ENCODE measurements around the gene GBP1.
"Not testable (repeated sequence)": the region's sequence is repeated elsewhere in the genome, so short reads cannot be mapped to it uniquely, and the experiment has no call there.

GBP1 gene

DNA sequence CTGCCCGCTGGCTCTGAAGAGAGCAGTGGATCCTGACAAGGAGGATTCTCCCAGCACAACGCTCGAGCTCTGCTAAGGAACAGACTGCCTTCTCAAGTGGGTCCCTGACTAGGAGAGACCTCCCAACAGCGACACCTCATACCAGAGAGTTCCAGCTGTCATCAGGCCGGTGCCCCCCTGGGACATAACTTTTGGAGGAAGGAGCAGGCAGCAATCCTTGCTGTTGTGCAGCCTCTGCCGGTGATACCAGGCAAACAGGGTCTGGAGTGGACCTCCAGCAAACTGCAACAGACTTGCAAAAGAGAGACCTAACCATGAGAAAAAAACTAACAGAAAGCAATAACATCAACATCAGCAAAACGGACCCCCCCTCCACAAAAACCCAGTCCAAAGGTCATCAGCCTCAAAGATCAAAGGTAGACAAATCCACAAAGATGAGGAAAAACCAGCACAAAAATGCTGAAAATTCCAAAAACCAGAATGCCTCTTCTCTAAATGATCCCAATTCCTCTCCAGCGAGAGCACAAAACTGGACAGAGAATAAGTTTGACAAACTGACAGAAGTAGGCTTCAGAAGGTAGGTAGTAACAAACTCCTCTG, 7.6 kb upstream of the GBP1 start:
- ATAC-seq, H3K27me3 Mint-ChIP-seq, H3K27ac Mint-ChIP-seq, H3K4me3 Mint-ChIP-seq: not testable (repeated sequence)
- Mint-ChIP-seq H3K9me3 (peaks cover 13% of the 10 kb centered on the region), H3K4me1 (peaks cover 11% of the 10 kb centered on the region), H3K36me3 (peaks cover 20% of the 10 kb centered on the region)

DNA sequence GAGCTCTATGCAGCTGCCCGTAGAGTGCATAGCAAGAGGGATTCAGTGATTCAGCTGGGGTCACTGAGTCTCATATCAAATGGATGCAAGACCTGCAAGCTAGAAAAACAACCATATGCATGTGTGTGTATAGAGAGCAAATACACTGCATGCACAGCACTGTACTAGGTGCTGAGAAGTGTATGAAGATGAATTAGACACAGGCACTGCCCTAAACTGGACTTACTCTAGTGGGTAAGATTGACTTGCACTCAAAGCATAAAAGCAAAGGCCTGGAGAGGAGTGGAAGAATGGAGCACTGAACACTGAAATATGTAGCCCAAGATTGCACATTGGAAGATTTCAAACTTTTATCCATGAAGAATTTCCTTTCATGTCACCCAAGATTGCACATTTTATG, 5.5 kb upstream of the GBP1 start:
- no peak for ATAC-seq
- peaks cover 11% of the 10 kb centered on the region for H3K4me1 Mint-ChIP-seq
- H3K36me3 Mint-ChIP-seq = peaks cover 20% of the 10 kb centered on the region
- H3K4me3 Mint-ChIP-seq = no peak overlapping the region
- H3K27ac Mint-ChIP-seq = peak overlapping the region; percentile 74
- peaks cover 11% of the 10 kb centered on the region for H3K9me3 Mint-ChIP-seq
- H3K27me3 Mint-ChIP-seq = no peaks in the 10 kb centered on the region

DNA sequence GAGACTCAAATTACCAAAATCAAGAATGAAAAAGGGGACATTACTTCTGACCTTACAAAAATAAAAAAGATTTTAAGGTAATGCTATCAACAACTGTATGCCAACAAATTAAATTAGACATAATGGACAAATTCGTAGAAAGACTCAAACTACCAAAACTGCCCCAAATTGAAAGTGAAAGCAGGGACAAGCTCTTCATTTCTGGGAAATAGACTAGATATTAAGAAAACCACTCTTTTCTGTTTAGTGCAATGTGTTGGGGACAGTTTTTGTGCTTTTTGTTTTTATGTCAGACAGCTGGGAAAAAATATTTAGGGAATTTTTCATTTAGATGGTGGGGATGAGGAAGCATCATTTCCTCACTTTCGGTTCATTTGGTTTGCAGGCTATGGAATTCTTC, 4.9 kb upstream of the GBP1 start:
- no peak for ATAC-seq
- Mint-ChIP-seq H3K27me3 (no peaks in the 10 kb centered on the region), H3K4me1 (peaks cover 11% of the 10 kb centered on the region), H3K27ac (peak overlapping the region; percentile 74), H3K36me3 (peaks cover 18% of the 10 kb centered on the region), H3K4me3 (peak overlapping the region; percentile 68), H3K9me3 (peaks cover 11% of the 10 kb centered on the region)

DNA sequence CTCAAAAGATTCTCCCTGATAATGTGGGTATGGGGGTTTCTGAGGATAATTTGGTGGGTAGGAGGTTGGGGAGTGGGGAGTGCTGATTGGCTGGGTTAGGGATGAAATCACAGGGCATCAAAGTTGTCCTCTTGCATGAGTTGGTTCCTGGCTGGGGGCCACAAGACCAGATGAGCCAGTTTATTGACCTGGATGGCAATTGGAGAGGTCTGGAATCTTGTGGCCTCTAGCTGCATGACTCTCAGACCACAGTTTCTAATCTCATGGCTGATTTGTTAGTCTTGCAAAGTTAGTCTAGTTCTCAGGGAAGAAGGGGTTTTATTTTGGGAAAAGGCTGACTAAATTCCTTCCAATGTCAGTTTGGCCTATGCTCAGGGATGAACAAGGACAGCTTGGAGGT, 3.3 kb upstream of the GBP1 start:
- Mint-ChIP-seq H3K27ac (no peak overlapping the region), H3K9me3 (peaks cover 3% of the 10 kb centered on the region), H3K4me1 (peaks cover 26% of the 10 kb centered on the region), H3K27me3 (no peaks in the 10 kb centered on the region), H3K4me3 (no peak overlapping the region), H3K36me3 (peaks cover 6% of the 10 kb centered on the region)
- no peak for ATAC-seq

DNA sequence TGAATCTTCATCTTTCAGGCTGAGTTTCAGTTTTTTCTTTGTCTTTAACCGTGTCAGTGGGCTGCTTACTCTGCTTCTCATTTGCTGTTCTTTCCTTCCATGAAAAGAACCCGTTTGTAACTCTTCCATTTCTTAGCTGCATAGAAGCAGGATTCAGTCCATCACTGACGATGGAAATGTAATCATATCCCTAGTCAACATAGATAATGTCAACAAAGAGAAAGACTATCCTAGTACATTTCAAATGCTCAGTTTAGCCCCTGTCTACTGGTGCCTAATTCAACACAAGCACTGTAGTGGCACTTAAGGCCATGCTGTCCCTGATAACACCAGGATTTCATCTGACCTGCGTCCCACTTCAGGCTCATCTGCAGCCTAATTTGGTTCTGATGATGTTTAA, 376 bp downstream of the GBP1 start:
- ATAC-seq = peak; percentile 65
- Mint-ChIP-seq H3K4me3 (peak overlapping the region; percentile 94), H3K36me3 (peaks cover 23% of the 10 kb centered on the region), H3K27me3 (no peaks in the 10 kb centered on the region), H3K27ac (peak overlapping the region; percentile 97), H3K4me1 (peaks cover 40% of the 10 kb centered on the region), H3K9me3 (no peaks in the 10 kb centered on the region)

DNA sequence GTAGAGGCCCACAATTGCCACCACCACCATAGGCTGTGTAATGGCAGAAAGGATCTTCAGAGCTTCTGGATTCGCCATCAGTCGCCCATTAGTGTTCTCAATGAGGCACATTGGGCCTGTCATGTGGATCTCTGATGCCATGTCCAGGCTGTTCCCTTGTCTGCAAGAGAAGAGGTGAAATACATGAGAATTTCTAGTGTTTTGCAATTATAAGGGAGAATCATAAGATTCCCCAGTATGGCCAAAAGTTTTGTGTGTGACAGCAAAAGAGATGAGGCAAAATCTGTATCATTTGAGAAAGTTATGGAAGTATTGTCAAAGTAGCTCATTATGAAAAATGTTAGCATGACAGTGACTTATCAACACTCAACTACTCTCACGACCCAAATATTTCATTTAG, 1.9 kb downstream of the GBP1 start:
- no peaks in the 10 kb centered on the region for H3K27me3 Mint-ChIP-seq
- no peak for ATAC-seq
- H3K4me3 Mint-ChIP-seq = no peak overlapping the region
- no peak overlapping the region for H3K27ac Mint-ChIP-seq
- peaks cover 38% of the 10 kb centered on the region for H3K4me1 Mint-ChIP-seq
- no peaks in the 10 kb centered on the region for H3K9me3 Mint-ChIP-seq
- H3K36me3 Mint-ChIP-seq = peaks cover 30% of the 10 kb centered on the region

DNA sequence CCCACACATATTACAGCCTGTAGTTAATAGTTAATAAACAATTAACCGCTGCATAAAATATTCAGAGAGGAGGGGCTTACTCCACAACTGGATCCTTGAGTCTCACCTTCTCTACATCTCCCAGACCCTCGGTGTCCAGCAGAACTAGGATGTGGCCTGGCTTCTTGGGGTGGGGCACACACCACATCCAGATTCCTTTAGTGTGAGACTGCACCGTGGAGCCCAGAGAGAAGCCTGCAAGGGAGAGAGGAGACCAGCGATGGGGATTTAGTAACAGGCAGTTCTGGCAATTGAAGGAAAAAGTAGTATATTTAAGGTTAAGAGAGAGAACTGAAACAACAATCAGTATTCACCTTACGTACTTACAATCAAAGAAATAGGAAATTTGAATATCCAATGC, 4.9 kb downstream of the GBP1 start:
- peaks cover 38% of the 10 kb centered on the region for H3K4me1 Mint-ChIP-seq
- no peak overlapping the region for H3K27ac Mint-ChIP-seq
- H3K27me3 Mint-ChIP-seq = no peaks in the 10 kb centered on the region
- no peaks in the 10 kb centered on the region for H3K9me3 Mint-ChIP-seq
- H3K4me3 Mint-ChIP-seq = no peak overlapping the region
- ATAC-seq = no peak
- H3K36me3 Mint-ChIP-seq = peaks cover 39% of the 10 kb centered on the region

DNA sequence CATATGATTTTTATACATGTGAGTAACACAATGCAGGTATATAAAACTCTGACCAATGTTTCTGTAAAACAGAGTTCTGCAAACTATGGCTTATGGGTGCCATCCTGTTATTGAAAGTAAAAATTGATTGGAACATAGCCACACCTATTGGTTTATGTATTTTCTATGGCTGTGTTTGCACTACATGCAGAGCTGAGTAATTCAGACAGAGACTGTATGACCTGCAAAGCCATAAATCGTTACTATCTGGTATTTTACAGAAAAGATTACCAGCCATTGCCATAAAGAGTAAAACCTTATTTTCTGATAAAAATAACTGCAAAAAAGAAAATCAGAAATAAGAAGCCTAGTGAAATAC, 13.1 kb downstream of the GBP1 start:
- no peak overlapping the region for H3K4me3 Mint-ChIP-seq
- ATAC-seq = no peak

DNA sequence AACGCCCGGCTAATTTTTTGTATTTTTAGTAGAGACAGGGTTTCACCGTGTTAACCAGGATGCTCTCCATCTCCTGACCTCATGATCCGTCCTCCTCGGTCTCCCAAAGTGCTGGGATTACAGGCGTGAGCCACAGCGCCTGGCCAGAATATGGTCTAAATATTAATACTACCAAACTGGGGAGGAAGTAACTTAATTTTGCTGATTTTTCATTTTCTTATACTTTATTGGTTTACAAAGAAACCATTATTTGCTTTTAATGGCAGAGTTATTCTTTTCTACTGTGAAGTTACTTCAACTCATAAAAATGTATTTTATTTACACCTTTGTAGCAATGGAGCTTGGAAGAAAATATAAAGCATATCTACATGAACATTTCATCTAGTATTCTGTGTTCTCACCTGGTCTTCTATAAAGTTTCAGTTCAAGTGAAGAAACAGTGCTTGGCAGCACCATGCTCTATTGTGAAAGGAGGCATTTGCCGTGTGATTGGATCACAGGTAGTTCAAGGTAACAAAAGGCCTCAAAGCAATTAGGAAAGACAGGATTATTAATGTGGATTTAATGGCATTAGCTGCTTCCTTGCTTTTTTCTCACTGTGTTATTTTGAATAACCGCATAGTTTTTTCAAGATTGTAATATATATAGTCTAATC, 13.6 kb downstream of the GBP1 start:
- Mint-ChIP-seq H3K27ac (no peak overlapping the region), H3K36me3 (peaks cover 48% of the 10 kb centered on the region)
- no peak for ATAC-seq

More for the DNA sequence above, 13.1 kb downstream of the GBP1 start:
- H3K4me1 Mint-ChIP-seq = no peaks in the 10 kb centered on the region
- peaks cover 50% of the 10 kb centered on the region for H3K36me3 Mint-ChIP-seq
- H3K27me3 Mint-ChIP-seq = no peaks in the 10 kb centered on the region
- no peak overlapping the region for H3K27ac Mint-ChIP-seq
- no peaks in the 10 kb centered on the region for H3K9me3 Mint-ChIP-seq

DNA sequence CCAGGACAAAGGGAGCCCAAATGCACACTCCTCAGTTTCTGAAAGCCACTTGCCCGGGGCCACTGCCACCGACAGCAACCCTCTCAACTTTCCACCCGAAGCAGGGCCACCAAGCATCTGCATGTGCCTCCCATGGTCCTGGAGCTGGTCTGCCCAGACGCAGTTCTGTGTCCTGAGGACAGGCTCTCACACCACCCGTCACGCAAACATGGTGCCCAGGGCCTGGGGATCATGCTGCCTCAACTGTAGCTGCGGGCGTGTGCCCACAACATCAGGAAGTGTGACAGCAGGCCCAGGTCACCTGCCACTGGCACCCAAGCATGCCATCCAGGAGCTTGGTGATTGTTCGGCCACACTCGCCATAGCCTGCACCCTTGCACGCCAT, 14.4 kb downstream of the GBP1 start:
- H3K4me3 Mint-ChIP-seq = no peak overlapping the region
- H3K36me3 Mint-ChIP-seq = peaks cover 42% of the 10 kb centered on the region
- H3K27me3 Mint-ChIP-seq = no peaks in the 10 kb centered on the region
- ATAC-seq = no peak
- H3K27ac Mint-ChIP-seq = peak overlapping the region; percentile 11
- H3K9me3 Mint-ChIP-seq = no peaks in the 10 kb centered on the region
- H3K4me1 Mint-ChIP-seq = no peaks in the 10 kb centered on the region

More for the DNA sequence above, 13.6 kb downstream of the GBP1 start:
- Mint-ChIP-seq H3K4me3 (no peak overlapping the region), H3K4me1 (no peaks in the 10 kb centered on the region), H3K9me3 (no peaks in the 10 kb centered on the region), H3K27me3 (no peaks in the 10 kb centered on the region)

DNA sequence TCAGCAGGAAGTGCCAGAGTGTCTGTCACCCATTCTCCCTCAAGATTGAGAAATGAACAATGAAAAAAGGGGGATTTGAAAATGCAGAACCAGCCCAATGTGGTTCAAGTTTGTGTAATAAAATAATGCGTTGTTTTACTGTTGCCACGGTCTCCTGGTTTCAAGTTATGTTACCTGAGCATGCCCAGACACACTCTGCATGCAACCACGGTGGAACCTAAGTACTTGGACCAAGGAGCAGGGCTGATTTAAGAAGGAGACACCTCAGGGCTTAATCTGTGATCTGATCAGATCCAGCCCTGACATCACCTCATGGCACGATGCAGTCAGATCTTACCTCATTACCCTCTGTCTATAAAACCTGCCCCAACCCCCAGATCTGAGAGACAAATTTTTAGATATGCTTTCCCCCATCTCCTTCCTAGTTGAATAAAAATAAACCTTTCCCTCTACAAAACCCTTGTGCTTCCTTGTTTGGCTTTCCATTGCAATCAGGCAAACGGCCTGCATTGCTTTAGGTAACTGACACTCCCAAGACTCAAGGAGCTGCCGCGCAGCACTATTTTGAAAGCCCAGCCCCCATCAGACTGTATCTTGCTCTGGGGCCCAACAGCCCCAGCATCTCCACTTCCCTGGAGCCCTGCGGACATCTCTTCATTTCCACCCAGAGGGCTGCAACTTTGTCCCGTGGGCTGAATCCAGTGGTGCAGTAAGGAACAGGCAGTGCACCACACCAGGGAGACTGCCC, 14.9 kb downstream of the GBP1 start:
- peak; percentile 24 for ATAC-seq
- H3K27ac Mint-ChIP-seq = peak overlapping the region; percentile 11
- not testable (repeated sequence) for H3K27me3 Mint-ChIP-seq, H3K9me3 Mint-ChIP-seq, H3K4me1 Mint-ChIP-seq, H3K4me3 Mint-ChIP-seq
- H3K36me3 Mint-ChIP-seq = peaks cover 40% of the 10 kb centered on the region

DNA sequence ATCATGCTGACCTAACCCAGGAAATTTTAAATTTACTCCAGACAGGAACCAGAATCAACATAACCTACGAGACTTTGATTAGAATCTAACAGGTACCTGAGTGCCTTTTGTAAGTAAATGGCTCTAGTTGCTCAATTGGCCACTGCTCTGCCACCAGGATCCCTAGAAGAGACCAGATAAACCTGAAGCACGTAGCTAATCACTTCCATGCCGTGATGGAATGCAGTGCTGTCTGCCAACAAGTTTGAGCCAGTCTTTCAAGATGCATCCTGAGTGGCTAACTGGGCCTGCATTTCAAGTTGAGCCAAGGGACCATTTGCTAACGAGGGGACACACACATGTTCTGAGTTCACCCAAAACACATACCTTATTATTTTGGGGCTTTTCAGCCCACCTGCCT, 15.8 kb downstream of the GBP1 start:
- H3K4me1 Mint-ChIP-seq, ATAC-seq, H3K9me3 Mint-ChIP-seq, H3K27ac Mint-ChIP-seq, H3K4me3 Mint-ChIP-seq, H3K27me3 Mint-ChIP-seq: not testable (repeated sequence)
- peaks cover 32% of the 10 kb centered on the region for H3K36me3 Mint-ChIP-seq

DNA sequence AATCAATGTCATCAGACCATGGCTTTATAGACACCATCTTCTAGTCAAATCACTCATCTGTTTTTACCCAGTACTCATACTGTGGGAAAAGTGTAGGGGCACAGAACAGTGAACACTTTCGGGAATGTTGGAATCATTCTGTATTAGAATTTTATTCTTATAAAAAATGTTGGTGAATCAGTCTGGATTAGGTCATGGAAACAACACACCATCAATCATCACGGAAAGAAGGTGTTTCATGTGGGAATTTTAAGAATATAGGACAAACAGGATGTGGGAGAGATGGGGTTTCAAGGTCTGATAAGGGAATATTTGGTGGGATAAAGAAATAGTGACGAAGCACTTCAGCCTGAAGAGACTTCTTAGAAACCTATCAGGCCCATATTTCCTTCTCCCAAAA, 17.3 kb downstream of the GBP1 start:
- peaks cover 29% of the 10 kb centered on the region for H3K36me3 Mint-ChIP-seq
- ATAC-seq = no peak
- H3K4me3 Mint-ChIP-seq = no peak overlapping the region
- no peaks in the 10 kb centered on the region for H3K27me3 Mint-ChIP-seq
- H3K9me3 Mint-ChIP-seq = peaks cover 3% of the 10 kb centered on the region
- no peaks in the 10 kb centered on the region for H3K4me1 Mint-ChIP-seq
- H3K27ac Mint-ChIP-seq = no peak overlapping the region

DNA sequence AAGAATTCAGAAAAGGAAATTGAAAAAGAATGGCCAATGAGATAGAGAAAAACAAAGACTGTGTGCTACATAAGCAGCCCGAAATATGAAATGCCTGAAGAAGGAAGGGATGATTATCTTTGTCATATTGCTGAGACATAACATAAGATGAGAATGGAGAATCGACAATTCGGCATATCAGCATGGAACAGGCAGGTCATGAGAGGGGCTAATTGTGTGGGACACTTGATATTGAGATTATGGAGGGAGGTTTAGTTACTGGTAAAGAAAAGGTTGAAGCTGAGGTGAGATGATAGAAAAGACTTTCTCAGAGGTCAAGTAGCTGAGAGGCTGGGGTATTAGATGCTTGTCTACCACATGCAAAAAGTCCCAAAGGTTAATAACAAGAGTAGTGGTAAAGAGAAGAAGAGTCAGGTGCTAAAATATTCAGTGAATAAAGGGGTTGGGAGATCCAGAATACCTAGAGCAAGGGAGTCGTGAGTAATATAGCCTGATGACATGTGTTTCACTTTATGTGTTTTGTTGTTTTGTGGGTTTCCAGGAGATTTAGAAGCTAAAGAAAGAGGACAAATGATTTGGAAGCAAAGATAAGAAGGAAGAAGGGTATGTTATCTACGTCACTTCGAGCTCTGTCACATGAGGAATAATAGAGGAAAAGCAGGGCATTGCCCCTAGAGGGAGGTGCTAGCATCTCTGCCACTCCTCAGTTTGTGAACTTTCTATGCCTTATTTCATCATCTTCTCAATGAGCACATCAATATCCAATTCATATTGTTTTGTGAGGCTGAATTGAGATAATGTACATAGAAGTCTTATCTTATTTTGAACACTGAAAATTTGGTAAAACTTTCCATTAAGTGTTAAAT, 18.5 kb downstream of the GBP1 start:
- H3K4me3 Mint-ChIP-seq, H3K9me3 Mint-ChIP-seq, H3K27me3 Mint-ChIP-seq, H3K27ac Mint-ChIP-seq, H3K4me1 Mint-ChIP-seq: not testable (repeated sequence)
- peaks cover 32% of the 10 kb centered on the region for H3K36me3 Mint-ChIP-seq
- ATAC-seq = peak; percentile 69

DNA sequence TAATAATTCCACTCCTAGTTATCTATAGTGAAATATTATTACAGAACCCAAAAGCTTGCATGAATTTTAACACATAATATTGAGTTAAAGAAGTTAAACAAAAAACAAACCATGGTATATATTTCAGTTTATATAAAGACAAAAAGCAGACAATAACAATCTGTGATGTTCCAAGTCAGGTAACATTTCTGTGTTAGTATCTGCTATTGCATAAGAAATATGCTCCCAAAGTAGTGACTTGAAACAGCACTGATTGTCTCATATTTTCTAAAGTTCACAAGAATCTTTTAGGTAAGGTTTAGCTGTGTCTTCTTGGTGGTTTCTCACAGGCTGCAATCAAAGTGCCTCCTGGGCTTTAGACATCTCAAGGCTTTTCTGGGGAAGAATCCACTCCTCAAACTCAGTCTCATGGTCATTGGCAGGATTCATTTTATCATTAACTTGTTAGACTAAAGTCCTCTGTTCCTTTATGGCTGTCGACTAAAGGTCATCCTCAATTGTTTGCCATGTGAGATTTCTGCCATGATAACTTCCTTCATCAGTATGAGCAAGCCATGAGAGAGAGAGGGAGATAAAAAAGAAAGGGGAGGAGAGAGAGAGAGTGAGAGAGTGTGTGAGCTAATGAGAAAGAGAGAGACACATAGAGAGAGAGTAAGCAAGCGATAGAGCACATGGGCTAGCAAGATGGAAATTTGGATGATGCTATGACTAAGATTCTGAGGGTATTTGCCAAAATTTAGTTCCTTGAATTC, 19.9 kb downstream of the GBP1 start:
- peaks cover 3% of the 10 kb centered on the region for H3K9me3 Mint-ChIP-seq
- no peak overlapping the region for H3K4me3 Mint-ChIP-seq
- no peak for ATAC-seq
- H3K27ac Mint-ChIP-seq = no peak overlapping the region
- no peaks in the 10 kb centered on the region for H3K27me3 Mint-ChIP-seq
- peaks cover 27% of the 10 kb centered on the region for H3K36me3 Mint-ChIP-seq
- peaks cover 15% of the 10 kb centered on the region for H3K4me1 Mint-ChIP-seq
